Subcutaneous abdominal adipose tissue (tissue), 5 donors: ENCODE data around the gene HPD.

Experiments
- H3K27ac ChIP-seq: one replicate; pipeline ENCODE4 v1.7.0; 2013; ENCODE audit warnings: low read depth, mild to moderate bottlenecking, inconsistent platforms, low read length, moderate library complexity
- H3K27me3 ChIP-seq, 5 donors: one replicate each; pipeline ENCODE4 v1.7.0; 2013; ENCODE audit warnings: low read length in 5 of 5, inconsistent platforms in 1 of 5; ENCODE audit not compliant: control insufficient read depth in 5 of 5, insufficient read depth in 4 of 5
- H3K36me3 ChIP-seq, 5 donors: one replicate each; pipeline ENCODE4 v1.7.0; 2013; ENCODE audit warnings: low read length in 5 of 5; ENCODE audit not compliant: control insufficient read depth in 5 of 5, insufficient read depth in 5 of 5
- H3K4me1 ChIP-seq, 5 donors: one replicate each; pipeline ENCODE4 v1.7.0; 2013; ENCODE audit warnings: low read length in 5 of 5, mild to moderate bottlenecking in 3 of 5, moderate library complexity in 1 of 5; ENCODE audit not compliant: control insufficient read depth in 5 of 5, insufficient read depth in 5 of 5
- H3K4me3 ChIP-seq, 5 donors: one replicate each; pipeline ENCODE4 v1.7.0; 2013; ENCODE audit warnings: low read length in 5 of 5, low read depth in 1 of 5
- H3K9ac ChIP-seq, 5 donors: one replicate each; pipeline ENCODE4 v1.7.0; 2013; ENCODE audit warnings: low read length in 5 of 5, mild to moderate bottlenecking in 4 of 5, moderate library complexity in 3 of 5
- H3K9me3 ChIP-seq, 5 donors: one replicate each; pipeline ENCODE4 v1.7.0; 2013; ENCODE audit warnings: low read length in 5 of 5; ENCODE audit not compliant: control insufficient read depth in 5 of 5
- donor health status: healthy.
- donor health status: healthy.
- donor health status: healthy.
- donor health status: healthy.
- donor health status: healthy.

Gene HPD

DNA sequence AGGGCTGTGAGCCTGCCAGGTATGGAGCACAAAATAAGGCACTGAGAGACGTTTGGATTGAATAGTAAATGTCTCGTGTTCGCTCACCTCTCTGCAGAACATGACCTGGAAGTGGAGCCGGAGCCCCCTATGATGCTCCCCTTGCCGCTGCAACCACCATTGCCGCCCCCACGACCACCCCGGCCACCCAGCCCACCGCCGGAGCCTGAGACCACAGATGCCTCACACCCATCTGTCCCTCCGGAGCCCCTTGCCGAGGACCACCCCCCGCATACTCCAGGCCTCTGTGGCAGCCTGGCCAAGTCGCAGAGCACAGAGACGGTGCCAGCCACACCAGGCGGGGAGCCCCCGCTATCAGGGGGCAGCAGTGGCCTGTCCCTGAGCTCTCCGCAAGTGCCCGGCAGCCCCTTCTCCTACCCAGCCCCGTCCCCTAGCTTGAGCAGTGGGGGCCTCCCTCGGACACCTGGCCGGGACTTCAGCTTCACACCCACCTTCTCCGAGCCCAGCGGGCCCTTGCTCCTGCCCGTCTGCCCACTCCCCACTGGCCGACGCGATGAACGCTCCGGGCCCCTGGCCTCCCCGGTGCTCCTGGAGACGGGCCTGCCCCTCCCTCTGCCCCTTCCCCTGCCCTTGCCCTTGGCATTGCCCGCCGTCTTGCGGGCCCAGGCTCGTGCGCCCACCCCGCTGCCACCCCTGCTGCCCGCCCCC lies 36.1 kb downstream of the HPD start:
- no peaks in the 10 kb centered on the region for H3K27me3 ChIP-seq
- peaks cover 0 to 7% (median 3%) of the 10 kb centered on the region in 5 donors for H3K4me1 ChIP-seq
- H3K9me3 ChIP-seq, result no peaks in the 10 kb centered on the region
- H3K27ac ChIP-seq, result no peak overlapping the region
- peaks cover 0 to 81% (median 62%) of the 10 kb centered on the region in 5 donors for H3K36me3 ChIP-seq
- H3K4me3 ChIP-seq, result no peak overlapping the region
- no peak overlapping the region for H3K9ac ChIP-seq

- Histone ChIP-seq H3K27ac (no peak overlapping the region), H3K27me3 (no peaks in the 10 kb centered on the region), H3K9ac (no peak overlapping the region), H3K4me3 (no peak overlapping the region), H3K4me1 (no peaks in the 10 kb centered on the region), H3K9me3 (no peaks in the 10 kb centered on the region), H3K36me3 (peaks cover 4 to 88% (median 73%) of the 10 kb centered on the region in 5 donors)
These were observed 38.6 kb downstream of the HPD start for GRCh38 chr12:121820056-121820455.

DNA sequence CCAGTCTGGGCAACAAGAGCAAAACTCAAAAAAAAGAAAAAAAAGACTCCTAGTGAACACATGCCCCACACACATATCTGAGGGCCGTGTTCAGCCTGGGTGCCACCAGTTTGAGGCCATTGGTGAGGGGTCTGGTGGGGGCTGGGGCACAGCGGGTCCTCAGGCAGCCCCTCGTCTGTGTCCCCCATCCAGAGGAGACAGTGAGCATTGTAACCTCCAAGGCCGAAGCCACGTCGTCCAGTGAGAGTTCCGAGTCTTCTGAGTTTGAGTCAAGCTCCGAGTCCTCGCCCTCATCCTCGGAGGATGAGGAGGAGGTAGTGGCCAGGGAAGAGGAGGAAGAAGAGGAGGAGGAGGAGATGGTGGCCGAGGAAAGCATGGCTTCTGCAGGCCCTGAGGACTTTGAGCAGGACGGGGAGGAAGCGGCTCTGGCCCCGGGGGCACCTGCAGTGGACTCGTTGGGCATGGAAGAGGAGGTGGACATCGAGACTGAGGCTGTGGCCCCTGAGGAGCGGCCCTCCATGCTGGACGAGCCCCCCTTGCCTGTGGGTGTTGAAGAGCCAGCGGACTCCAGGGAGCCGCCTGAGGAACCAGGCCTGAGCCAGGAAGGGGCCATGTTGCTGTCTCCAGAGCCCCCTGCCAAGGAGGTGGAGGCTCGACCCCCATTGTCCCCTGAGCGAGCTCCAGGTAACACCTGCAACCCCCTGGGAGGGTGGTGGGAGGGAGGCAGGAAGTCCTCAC lies 39.3 kb downstream of the HPD start:
- no peaks in the 10 kb centered on the region for H3K4me1 ChIP-seq
- H3K4me3 ChIP-seq, result no peak overlapping the region
- no peak overlapping the region for H3K27ac ChIP-seq
- H3K9me3 ChIP-seq, result no peaks in the 10 kb centered on the region
- H3K36me3 ChIP-seq, result peaks cover 4 to 89% (median 79%) of the 10 kb centered on the region in 5 donors
- H3K27me3 ChIP-seq, result no peaks in the 10 kb centered on the region
- H3K9ac ChIP-seq, result no peak overlapping the region

DNA sequence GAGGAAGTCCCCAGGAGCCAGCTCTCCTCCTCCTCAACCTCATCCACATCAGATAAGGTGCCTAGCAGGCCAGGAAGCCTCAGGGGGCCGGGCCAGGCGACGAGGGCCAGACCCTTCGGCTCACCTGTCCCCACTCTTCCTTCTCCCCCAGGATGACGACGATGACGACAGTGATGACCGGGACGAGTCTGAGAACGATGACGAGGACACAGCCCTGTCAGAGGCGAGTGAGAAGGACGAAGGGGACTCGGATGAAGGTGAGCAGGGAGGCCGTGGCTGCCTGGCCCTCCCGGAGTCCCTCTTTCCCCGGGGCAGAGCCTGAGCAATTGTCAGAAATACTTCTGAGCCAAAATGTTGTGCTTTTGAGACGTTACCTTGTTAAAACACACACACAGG lies 41.0 kb downstream of the HPD start:
- Histone ChIP-seq H3K27ac (no peak overlapping the region), H3K9me3 (no peaks in the 10 kb centered on the region), H3K27me3 (no peaks in the 10 kb centered on the region), H3K4me1 (peaks cover 1 to 14% (median 13%) of the 10 kb centered on the region in 5 donors), H3K9ac (no peak overlapping the region), H3K36me3 (peaks cover 4 to 82% (median 69%) of the 10 kb centered on the region in 5 donors), H3K4me3 (no peak overlapping the region)

DNA sequence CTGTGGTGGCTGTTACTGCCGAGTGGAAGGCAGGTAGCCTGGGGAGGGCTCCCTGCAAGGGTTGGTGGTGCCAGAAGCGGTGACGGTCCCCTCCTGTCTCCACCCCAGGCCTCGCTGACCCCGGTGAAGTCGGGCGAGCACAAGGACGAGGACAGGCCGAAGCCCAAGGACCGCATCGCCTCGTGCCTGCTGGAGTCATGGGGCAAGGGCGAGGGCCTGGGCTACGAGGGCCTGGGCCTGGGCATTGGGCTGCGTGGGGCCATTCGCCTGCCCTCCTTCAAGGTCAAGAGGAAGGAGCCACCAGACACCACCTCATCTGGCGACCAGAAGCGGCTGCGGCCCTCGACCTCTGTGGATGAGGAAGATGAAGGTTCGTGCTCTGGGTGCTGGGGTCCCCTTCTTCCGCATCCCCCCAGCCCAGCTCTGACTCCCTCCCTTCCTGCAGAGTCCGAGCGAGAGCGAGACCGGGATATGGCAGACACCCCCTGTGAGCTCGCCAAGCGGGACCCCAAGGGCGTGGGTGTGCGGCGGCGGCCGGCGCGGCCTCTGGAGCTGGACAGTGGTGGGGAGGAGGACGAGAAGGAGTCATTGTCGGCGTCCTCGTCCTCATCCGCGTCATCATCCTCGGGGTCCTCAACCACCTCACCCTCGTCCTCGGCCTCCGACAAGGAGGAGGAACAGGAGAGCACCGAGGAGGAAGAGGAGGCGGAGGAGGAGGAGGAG lies 41.6 kb downstream of the HPD start:
- Histone ChIP-seq H3K4me1 (peaks cover 1 to 19% (median 19%) of the 10 kb centered on the region in 5 donors), H3K36me3 (peaks cover 4 to 76% (median 63%) of the 10 kb centered on the region in 5 donors), H3K9ac (no peak overlapping the region)

DNA sequence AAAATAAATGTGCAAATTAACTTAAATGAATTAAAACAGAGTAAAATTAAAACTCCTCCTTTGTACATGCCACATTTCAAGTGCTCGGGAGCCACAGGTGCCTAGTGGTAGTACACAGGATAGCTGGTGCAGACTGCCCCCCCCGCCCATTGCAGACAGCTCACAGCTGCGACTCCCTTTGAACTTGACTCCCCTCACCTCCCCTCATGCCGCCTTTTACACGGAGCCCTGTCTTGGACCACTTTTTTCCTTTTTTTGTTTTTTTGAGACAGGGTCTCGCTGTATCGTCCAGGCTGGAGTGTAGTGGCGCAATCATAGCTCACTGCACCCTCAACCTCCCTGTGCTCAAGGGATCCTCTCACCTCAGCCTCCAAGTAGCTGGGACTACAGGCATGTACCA lies 43.4 kb downstream of the HPD start:
- peaks cover 8 to 36% (median 36%) of the 10 kb centered on the region in 5 donors for H3K4me1 ChIP-seq
- H3K9me3 ChIP-seq, result no peaks in the 10 kb centered on the region
- no peak overlapping the region for H3K27ac ChIP-seq
- H3K4me3 ChIP-seq, result no peak overlapping the region
- H3K36me3 ChIP-seq, result peaks cover 4 to 67% (median 60%) of the 10 kb centered on the region in 5 donors
- no peaks in the 10 kb centered on the region for H3K27me3 ChIP-seq
- H3K9ac ChIP-seq, result no peak overlapping the region

More for the DNA sequence above, 41.6 kb downstream of the HPD start:
- H3K4me3 ChIP-seq, result no peak overlapping the region
- H3K9me3 ChIP-seq, result no peaks in the 10 kb centered on the region
- H3K27ac ChIP-seq, result no peak overlapping the region
- H3K27me3 ChIP-seq, result no peaks in the 10 kb centered on the region

- no peak overlapping the region for H3K27ac ChIP-seq
- H3K9me3 ChIP-seq, result no peaks in the 10 kb centered on the region
- no peak overlapping the region for H3K9ac ChIP-seq
- peaks cover 8 to 37% (median 36%) of the 10 kb centered on the region in 5 donors for H3K4me1 ChIP-seq
- no peaks in the 10 kb centered on the region for H3K27me3 ChIP-seq
- H3K36me3 ChIP-seq, result peaks cover 4 to 67% (median 60%) of the 10 kb centered on the region in 5 donors
- no peak overlapping the region for H3K4me3 ChIP-seq
These were observed 44.1 kb downstream of the HPD start for GRCh38 chr12:121814429-121815119.

GRCh38 chr12:121813951-121814350 lies 44.7 kb downstream of the HPD start:
- Histone ChIP-seq H3K4me3 (no peak overlapping the region), H3K36me3 (peaks cover 4 to 67% (median 61%) of the 10 kb centered on the region in 5 donors), H3K27me3 (no peaks in the 10 kb centered on the region), H3K27ac (no peak overlapping the region), H3K9me3 (no peaks in the 10 kb centered on the region), H3K4me1 (peaks cover 8 to 37% (median 36%) of the 10 kb centered on the region in 5 donors), H3K9ac (no peak overlapping the region)

GRCh38 chr12:121812921-121813896 lies 45.5 kb downstream of the HPD start:
- peak overlapping the region; percentile 61 to 93 (median 75) for H3K4me3 ChIP-seq
- H3K4me1 ChIP-seq, result peaks cover 8 to 39% (median 36%) of the 10 kb centered on the region in 5 donors
- peak overlapping the region; percentile 92 for H3K27ac ChIP-seq
- H3K9ac ChIP-seq, result peak overlapping the region in 1 of 5 donors; percentile 22
- peaks cover 4 to 73% (median 65%) of the 10 kb centered on the region in 5 donors for H3K36me3 ChIP-seq
- H3K27me3 ChIP-seq, result no peaks in the 10 kb centered on the region
- no peaks in the 10 kb centered on the region for H3K9me3 ChIP-seq
